NCI-H1092 treated with DMSO at 0.1 percent for 48 hours (cell line): ENCODE measurements around the gene SEMA7A.

Source experiments
- DNase-seq: peaks from one replicate; lab custom pipeline; 2025; lab: John Stamatoyannopoulos, UW

SEMA7A gene

DNA sequence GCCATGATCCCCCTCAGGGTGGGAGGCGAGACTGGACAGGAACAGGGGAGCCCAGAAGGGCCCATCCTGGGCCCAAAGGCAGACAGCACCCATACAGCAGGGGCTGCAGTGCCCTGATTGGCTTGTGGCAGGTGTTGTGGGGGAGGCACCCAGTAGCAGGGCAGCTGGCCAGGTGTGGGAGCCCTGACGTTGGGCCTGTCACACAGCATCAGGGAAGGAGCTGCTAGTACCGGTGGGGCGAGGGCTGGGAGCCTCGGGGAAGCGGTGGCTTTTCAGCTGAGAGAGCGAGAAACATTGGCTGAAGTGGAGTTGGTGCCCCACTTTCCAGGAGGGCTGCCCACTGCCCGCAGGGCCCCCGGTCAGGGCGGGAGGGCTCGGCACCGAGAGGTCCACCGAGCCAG lies 46.6 kb downstream of the SEMA7A start:
- no peak for DNase-seq

DNA sequence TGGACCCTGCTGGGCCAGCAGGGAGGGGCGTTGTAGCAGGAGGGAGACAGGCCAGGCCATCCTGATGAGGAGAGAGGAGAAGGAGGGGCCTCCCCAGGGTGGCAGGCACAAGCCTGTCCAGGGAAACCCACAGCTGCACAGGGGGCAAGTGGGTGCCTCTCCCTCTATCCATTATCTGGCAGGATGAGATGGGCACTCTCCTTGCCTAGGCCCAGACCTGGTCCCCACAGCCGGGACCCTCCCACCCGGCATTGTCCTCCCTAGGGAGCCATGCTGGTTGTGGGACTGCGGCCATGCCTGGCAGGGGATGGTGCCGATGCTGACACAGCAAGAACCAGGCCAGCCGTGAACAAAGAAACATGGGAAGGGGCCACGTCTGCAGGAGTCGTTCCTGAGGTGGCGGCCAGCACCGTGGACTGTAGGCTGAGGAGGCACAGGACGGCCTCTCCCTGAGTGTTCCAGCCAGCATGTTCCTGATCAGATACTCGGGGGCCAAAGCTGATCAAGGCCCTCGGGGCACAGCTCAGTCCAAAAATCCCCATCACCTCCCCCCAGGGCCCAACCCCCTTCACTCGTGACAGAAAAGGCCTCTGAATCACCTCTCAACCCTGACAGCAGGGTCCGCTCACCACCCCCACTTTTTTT lies 47.1 kb downstream of the SEMA7A start:
- DNase-seq, result no peak

DNA sequence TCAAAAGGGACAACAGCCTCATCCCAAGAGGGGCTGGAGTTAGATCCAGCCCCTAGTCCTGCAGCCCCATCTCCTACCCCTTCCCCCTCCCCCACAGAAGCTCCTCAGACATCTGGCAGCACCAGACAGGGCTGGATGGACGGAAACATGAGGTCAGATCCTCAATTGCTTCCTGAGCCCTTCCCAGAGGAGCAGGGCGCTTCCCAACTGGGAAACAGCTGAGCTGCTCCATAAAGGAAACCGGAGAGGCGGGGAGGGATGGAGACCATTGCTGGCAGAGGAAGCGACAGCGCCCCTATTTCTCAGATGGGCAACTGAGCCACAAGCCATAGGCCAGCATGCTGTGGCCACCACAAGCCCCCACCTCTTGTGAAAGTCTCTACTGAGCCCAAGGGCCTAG lies 48.0 kb downstream of the SEMA7A start:
- no peak for DNase-seq

DNA sequence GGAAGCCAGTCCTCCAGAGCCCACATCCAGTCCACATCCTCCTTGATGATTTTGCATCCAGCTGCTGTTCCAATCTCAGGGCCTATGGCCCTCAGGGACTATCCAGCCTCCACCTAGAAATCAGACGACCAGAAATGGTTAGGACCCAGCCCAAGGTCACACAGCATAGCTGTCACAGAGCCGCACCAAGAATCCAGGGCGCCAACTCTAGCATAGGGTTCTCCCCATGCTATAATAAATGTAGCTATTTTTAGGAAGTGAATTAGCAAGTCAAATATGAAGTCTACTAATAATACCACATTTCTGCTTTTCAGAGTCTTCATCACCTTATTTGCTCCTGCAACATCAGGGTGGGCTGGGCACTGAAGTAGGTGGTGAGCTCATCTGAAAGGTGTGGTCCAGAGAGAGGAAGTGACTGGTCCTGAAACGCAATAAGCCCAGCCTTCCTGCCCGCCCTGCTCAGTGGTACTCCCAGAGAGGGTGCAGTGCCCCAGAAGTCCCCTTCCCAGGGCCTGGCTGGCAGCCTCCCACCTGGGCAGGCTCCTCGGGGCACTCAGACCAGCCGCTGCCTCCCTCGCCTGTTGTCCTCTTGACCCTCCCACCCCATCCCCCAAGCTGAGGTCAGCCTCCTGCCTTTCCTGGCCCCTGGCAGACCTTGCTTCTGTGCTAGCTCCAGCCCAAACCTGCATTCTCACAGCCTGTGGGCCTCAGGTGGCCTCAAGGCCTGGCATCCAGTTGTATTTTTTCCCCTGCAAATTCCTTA lies 48.7 kb downstream of the SEMA7A start:
- no peak for DNase-seq

DNA sequence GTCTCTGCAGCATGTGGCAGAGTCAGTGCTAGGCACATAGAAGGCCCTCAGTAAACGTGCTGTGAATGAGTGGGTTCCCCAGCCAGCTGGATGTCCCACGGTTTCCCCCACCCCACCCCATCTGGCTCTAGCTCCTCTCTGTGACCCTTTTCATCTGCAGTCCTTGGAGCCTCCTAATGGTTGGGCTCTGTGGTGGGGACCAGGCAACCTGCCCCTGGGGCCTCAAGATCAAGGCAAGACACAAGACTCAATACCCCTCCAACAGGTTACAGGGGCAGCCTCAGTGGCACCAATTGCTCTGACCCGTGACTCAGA lies 49.2 kb downstream of the SEMA7A start:
- DNase-seq, result no peak

DNA sequence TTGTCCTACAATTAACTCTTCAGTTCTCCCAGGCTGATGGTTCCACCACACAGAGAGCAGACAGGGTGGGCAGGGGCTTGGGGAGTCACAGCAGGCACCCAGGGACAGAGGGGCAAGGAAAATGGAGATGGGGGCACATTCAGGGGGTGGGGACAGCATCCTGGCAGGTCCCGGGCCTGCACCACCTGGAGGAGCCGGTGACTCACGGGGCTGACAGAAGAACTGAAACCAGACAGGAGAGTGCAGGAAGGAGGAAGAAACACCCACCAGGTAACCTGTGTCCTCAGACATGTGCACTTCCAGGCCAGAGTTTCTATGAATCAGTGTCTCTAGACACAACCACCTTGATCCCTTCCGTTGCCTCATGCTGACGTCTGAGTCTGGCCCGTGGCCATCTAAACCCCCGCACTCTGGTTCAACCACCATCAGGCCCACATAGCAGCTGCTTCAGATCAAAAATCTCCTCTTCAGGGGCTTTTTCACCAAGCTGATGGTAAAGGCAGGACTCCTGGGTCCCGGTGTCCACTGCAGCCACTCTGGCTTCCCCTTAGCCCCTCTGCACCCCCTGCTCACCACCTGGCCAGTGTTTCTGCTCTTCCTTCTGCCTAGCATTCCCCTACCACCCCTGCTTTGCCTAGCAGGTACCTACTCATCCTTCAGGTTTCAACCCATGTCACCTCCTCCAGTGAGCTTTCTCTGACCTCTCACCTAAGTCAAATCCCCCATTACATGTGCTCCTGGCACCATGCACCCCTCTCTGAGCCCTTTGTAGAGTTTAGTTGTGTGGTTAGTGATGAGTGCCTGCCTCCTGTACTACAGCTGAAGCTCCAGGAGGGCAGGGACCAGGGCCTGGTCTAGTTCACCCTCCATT lies 49.8 kb downstream of the SEMA7A start:
- no peak for DNase-seq

DNA sequence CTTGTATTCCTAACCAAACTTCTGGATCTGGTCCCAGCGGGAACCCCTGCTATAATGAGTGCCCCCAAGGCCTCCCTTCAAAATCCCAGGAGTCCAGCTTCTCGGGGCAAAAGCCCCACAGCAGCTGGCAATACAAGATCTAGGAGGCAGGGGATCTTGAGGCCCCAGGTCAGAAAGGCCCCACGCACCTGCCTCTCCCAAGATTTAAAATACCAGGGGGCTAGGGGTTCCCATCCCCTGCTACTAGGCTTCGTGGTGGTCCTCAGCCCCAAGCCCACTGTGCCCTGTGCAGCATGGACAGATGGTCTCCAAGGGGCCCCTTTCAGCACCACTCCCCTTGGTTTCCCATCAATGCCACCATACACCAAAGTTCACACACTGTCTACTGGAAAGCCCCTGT lies 50.5 kb downstream of the SEMA7A start:
- DNase-seq, result no peak

DNA sequence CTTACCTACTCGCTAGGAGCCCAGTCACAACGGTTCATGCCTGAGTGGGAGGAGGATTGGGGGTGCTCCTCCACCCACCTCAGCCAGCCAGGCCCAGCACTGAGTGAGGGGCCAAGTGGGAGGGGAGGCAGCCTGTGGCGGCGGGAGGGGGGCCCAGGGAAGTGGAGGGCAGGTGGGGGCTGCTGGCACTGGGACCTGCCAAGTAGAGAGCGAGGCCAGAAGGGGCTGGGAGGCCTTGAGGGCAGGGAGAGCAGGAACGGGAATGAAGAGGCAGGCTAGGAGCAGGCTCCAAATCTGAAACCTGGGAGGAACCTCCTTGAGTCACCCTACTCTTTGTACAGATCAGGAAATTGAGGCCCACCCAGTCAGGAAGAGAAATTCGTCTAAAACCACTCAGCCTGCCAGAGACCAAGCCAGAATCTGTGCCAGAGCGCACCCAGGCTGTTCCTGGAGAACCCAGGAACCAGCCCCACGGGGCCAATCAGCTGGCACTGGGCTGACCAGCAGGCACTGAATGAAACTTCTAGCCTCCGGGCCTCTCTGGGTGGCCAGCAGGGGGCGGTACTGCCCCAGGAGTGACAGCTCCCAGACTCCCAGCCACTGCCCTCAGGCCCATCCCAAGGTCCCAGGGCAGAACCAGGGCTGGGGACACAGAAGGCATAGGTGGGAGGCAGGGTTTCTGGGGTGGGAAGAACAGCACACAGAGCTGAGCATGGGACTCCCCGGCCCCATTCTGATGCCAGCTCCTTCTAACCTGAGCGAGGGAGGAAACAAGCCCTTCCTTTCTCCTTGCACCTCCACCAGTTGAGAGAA lies 51.5 kb downstream of the SEMA7A start:
- DNase-seq, result peak; percentile 12

DNA sequence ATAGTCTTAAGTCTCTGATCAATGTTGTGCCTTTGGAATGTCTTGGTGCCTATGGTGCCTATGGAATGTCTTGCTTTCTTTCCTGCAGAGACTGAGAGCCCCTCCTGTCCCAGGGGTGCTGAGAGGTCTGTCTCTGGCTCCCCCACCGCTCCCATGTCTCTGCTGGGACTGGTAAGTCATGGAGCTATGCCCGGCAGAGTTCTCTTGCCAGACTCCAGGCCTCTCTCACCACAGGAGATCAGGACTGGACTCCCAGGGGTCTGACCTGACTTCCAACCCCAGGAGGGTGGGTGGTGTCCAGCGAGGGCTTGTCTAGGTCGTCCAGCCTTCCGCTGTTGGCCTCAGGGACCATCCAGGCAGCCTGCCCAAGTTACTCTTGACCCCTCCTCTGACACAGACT lies 52.3 kb downstream of the SEMA7A start:
- DNase-seq, result no peak

DNA sequence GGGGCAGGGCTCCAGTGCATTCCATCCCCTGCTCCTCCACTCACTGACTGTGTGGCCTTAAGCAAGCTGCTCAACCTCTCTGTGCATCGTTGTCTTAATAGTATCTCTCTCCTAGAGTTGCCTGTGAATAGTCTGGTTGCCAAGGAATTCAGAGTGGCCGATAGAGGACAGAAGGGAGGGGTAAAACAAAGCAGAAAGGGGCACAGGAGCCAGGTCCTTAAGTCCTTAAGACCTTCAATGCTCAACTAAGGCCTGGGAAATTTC lies 52.6 kb downstream of the SEMA7A start:
- DNase-seq, result no peak

DNA sequence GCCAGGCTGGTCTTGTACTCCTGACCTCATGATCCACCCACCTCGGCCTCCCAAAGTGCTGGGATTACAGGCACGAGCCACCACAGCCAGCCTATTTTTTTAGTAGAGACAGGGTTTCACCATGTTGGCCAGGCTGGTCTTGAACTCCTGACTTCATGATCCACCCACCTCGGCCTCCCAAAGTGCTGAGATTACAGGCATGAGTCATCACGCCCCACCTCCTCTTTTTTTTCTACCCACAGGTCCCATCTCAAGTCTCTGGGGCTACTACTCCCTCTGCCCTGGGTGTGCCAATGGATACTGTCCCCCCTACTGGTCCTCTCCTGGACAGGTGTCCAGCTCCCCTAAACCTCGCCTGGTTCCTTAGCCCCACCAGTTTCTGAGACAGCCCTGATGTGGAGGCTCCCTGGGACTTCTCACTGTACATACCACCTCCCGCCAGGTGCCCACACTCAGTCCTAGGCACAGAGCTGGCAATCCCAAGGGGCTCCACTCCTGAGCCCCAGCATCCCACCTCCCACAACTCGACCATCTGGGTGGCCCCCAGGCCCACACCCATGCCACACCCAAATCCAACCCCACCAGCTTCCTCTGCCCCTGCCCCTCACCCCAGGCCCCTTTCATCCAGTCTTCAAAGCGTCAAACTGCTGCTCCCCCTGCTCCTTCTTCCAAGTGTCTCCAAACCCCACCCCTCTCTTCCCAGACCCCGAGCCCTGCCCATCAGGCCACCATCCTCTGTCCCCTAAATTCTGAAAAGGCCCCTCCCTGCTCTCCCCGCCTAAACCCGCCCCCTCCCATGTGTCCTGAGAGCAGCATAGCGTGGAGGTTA lies 53.2 kb downstream of the SEMA7A start:
- no peak for DNase-seq

DNA sequence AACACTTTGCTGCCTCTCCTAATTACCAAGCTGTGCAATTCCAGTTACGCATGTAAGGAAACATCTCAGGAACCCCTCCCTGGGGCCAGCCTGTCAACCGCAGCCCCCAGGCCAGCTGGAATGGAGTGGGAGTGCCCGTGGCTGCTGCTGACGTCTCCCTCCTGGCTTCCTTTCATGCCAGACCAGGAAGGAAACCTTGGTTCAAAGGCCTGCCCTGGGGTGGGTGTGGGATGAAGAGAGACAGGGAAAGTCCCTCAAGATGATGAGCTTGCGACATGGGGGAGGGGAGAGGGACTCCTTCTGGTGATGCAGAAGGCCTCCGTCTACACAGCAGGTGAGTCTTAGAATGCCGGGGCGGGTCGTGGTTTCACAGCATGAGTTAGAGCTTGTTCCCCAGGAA lies 54.9 kb downstream of the SEMA7A start:
- no peak for DNase-seq

DNA sequence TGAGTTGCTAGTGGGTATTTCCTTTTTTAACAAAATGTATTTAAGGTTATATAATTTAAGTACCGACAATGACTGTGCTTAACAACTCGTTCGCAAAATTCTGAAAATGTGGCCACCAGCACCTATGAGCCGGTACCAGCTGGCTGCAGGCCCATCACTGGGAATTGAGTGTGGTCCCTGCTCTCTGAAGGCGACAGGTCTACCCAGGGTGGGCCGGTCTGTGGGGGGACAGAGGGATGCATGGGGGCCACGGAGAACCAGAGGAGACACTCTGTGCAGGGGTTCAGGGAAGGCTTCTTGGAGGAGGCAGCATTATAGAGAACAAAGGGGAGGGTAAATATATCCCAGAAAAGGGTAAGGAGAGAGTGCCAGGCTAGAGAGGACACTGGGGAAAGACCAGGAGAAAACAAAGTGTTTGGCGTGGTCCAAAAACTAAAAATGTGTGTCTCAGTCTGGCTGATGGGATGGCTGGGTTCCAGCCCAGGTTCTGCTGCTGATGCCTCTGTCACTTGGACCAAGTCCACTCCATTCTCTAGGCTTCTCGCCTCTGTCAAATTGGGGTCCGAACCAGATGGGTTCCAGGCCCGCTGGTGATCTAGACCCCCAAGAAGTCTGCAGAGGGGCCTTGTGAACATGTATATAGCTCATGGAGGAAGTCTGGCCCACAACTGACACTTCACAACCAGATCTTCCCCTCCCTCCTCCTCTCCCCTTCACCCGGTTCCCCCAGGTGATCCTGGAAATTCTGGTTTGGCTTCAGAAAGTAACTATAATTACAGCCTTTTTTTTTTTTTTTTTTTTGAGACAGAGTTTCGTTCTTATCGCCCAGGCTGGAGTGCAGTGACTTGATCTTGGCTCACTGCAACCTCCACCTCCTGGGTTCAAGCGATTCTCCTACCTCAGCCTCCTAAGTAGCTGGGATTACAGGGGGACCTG lies 55.7 kb downstream of the SEMA7A start:
- DNase-seq, result no peak

DNA sequence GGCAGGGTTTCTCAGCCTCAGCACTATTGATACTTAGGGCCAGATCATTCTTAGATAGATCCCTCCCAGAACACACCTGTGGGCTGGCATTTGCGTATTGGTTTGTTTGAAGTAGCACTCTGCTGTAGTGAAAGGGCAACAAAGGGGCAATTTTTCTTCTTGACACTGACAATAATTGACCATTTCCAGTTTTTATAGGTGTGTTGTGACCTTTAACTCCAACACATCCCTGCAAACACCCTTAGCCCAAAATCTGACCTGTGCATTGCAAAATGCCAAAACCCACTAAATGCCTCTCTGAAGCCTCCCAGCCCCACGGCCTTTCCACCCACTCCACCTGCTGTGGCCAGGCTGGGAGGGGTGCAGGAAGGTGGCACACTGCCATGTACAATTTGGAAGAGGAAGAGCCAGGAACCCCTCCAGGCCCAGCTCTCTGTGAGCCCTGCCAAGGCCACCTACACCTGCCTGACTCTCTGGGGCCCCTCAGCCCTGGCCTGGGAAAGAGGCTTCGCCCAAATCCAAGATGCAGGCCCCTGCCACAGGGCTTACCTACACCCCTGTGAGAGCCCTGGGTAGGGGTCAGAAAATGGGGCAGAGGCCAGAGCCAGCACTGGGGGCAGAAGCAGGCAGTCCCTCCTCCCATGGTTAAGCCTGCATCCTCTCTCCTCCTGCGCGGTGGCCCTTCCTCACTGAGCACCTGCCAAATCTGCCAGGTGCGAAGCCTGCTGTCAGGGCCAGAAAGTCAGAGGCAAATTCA lies 56.8 kb downstream of the SEMA7A start:
- DNase-seq, result peak; percentile 27

DNA sequence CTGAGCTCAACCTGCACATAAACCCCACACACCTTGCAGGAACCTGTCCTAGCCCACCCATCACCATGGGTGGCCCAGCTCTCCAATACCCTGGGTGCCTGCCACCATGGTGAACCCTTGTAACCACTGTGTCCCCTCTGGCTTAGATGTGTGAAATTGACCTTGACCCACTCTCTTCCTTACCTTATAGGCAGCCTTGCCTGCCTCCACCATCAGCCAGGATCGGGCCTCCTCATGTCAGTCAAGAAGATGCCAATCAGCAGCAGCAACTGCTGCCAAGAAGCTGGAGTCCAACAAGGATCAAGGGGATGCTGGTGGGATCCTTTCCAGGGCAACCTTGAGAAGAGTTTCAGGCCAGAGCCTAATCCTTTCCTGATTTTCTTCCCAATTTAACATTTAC lies 57.5 kb downstream of the SEMA7A start:
- no peak for DNase-seq

DNA sequence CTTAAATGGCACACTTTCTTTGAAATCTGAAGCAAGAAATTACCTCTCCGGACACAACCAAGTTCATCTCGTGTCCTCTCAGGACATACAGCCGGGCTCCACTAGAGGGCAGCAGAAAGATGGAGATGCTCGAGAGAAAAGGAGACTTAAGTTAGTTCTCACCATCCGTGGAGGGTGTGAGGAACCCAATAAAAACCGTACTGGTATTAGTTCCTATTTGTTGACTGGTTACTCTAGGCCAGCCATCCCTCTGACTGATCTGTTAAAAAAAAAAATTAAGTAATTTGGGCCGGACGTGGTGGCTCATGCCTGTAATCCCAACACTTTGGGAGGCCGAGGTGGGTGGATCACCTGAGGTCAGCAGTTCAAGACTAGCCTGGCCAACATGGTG lies 58.5 kb downstream of the SEMA7A start:
- peak; percentile 60 for DNase-seq

DNA sequence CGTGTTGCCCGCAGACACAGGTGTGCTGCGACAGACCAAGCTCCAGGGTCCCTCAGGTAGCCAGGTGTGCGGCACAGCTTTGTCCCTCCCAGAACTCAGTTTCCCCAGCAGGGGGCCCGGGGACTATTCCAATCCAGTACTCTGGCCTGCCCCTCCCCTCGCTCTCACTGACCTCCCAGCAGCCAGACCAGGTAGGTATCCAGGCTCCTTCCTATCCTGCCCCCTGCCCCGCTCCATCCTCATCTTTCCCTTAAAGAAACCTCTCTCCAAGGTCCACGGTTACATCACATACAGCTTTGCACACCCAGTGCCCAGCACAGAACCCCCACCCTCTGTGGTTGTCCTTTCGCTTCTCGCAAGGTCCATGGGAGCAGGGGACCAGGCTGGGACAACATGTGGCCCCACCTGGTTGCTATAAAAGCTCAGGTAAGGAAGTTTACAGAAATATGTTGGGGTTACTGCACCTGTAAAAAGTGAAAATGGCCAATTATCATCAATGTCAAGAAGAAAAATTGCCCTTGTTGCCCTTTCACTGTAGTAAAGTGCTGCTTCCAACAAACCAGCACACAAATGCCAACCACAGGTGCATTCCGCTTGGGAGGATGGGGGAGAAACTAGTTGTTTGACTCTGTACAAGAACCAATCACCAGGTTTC lies 59.0 kb downstream of the SEMA7A start:
- no peak for DNase-seq

DNA sequence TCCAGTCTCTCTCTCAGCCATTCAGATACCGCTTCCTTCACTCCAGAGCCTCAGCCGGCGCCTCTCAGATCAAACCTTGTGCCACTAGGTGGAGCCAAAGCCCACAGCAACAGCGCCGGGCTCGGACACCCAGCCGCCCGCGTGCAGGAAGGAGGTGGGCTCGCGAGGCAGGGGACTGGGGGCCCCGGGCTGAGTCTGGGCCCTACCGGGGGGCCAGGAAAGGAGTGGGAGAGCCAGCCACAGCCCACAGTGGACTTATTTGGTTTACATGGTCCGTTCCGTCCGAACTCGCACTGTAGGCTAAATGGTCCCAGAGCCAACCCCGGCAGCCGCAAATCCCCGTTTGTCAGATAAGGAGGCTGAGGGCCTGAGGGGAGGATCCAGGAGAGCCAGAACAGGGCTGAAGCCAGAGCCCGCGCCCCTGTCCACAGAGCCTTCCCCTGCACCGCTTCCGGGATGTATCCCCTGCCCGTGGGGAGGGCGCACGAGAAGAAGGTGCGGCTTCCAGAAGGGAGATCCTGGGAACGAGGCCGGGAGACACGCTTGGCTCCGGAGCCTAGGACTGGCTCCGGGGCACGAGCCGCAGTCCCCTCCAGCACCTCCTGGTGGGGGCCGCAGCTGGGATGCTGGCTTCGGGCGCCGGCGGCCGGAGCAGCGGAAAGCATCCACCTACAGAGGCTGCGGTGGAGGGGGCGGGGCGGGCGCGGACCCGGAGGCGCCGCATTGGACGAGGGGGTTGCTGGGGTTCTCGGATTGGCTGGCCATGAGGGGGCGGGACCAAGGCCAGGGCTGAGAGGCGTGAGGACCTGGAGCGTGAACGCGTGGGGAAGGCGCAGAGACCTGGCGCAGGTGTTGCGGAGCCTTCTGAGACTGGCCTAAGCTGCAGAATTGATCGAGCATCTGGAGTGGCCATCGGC lies 59.8 kb downstream of the SEMA7A start:
- DNase-seq, result peak; percentile 75
